Measurements from ENCODE around the gene GABRP.

DNA sequence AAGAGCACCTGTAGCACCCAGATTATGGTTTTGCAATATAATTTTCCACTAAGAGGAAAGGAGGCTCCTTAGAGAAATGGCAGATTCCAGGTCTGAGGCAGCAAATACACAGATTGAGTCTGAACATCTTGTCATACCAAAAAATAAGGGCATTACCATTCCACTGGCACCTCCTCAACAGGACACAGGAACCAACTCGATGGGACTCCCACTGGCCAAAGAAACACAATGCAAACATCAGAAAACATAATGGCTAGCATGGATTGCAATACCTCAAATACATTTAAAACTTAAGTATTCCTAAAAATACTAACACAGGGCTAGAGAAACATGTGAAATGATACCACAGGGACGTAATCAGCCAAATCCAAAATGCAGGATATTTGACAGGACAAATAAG lies 65.8 kb downstream of the GABRP start:
- TF ChIP-seq RAD21 (IDR thresholded peaks at IDR 0.05; ENCODE audit: low read depth), result no peak
- no peak for TF ChIP-seq TCF12 (IDR thresholded peaks at IDR 0.05; ENCODE audit: low read depth)
- TF ChIP-seq FOXM1 (IDR thresholded peaks at IDR 0.05; ENCODE audit: borderline replicate concordance, low read depth), result no peak
- TF ChIP-seq, protein P1, sequence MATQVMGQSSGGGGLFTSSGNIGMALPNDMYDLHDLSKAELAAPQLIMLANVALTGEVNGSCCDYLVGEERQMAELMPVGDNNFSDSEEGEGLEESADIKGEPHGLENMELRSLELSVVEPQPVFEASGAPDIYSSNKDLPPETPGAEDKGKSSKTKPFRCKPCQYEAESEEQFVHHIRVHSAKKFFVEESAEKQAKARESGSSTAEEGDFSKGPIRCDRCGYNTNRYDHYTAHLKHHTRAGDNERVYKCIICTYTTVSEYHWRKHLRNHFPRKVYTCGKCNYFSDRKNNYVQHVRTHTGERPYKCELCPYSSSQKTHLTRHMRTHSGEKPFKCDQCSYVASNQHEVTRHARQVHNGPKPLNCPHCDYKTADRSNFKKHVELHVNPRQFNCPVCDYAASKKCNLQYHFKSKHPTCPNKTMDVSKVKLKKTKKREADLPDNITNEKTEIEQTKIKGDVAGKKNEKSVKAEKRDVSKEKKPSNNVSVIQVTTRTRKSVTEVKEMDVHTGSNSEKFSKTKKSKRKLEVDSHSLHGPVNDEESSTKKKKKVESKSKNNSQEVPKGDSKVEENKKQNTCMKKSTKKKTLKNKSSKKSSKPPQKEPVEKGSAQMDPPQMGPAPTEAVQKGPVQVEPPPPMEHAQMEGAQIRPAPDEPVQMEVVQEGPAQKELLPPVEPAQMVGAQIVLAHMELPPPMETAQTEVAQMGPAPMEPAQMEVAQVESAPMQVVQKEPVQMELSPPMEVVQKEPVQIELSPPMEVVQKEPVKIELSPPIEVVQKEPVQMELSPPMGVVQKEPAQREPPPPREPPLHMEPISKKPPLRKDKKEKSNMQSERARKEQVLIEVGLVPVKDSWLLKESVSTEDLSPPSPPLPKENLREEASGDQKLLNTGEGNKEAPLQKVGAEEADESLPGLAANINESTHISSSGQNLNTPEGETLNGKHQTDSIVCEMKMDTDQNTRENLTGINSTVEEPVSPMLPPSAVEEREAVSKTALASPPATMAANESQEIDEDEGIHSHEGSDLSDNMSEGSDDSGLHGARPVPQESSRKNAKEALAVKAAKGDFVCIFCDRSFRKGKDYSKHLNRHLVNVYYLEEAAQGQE (IDR thresholded peaks at IDR 0.05; ENCODE audit: low read depth), result no peak
- TF ChIP-seq CEBPB (IDR thresholded peaks at IDR 0.05), result no peak
- no peak for TF ChIP-seq EGR1 (IDR thresholded peaks at IDR 0.05)
- TF ChIP-seq TAF1 (IDR thresholded peaks at IDR 0.05; ENCODE audit: low read depth), result no peak

Data from Ishikawa (cell line).